Measurements from ENCODE around the gene SYT1.
A peak's percentile ranks its signal among the peaks of the same experiment; 100 is the strongest.

SYT1 gene

DNA sequence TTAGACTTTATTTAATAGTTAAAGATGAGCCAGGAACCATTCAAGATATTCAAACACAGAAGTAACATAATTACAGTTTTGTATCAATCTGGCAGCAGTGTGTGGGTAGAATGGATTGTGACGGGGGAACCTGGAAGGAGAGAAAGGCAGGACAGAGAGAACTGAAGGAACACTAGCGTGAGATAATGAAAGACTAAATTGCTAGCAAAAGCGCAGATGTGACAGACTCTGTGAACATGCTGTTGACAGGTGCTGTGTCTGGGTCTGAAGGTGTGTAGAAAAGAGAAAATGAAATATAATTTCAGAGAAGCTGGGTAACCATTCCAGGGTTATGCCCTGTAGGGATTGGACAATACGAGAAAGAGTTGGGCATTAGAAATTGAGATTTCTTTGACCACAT is 372.3 kb downstream of the SYT1 start:
- no peak for DNase-seq

DNA sequence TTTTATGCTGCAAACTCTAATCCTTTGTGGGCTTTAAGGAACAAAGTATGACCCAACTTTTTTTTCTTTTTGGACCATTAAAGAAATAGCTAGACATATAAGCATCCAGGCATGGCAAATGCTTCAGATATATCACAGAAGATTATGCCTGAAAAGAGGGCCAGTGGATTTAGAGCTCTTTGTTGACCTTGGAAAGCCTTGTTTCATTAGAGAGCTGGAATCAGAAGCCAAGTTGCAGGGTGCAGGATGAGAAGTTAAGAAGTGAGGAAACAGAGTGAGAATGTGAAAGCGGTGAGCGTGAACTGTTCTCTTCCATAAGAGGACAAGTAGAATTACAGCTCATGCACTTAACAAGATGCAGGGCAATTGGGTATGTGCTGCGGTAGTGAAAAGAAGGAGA is 373.7 kb downstream of the SYT1 start:
- DNase-seq: no peak

DNA sequence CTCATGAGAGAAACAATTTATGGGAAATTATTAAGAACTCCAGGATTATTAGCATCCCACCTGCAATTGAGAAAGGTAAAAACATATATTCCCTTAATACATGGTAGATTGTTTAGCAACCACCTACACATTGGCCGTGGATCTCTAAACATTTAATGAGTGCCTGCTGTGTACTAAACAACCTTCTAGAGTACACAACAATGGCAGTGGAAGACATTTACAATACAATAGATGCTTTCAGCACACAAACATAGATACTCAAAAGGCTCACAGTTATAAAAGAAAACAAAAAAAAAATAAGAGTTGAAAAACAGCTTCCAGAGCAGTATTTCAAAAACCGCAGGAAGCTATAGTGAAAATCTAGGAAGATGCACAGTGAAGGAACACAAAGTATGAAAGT is 382.9 kb downstream of the SYT1 start:
- no peak for DNase-seq

DNA sequence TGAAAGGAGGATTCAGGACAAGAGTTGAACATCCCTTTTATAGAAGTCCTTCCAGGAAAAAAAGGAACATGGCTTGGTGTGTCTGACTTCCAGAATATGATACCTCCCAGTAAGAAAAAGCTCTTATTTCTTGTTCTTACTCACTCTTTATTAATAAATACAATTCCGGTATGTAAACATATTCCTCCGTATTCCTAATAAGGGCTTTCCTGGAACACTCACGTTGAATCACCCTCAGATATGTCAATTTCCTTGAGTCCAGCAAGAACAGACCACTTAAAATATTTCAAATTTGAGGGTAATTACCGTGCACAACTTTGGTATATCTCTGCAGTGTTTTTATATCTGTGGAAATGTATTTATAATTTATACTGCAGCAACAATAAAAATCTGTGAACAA is 385.6 kb downstream of the SYT1 start:
- DNase-seq: no peak

- DNase-seq: peak; percentile 43
These were observed 386.6 kb downstream of the SYT1 start for GRCh38 chr12:79250960-79251755.

DNA sequence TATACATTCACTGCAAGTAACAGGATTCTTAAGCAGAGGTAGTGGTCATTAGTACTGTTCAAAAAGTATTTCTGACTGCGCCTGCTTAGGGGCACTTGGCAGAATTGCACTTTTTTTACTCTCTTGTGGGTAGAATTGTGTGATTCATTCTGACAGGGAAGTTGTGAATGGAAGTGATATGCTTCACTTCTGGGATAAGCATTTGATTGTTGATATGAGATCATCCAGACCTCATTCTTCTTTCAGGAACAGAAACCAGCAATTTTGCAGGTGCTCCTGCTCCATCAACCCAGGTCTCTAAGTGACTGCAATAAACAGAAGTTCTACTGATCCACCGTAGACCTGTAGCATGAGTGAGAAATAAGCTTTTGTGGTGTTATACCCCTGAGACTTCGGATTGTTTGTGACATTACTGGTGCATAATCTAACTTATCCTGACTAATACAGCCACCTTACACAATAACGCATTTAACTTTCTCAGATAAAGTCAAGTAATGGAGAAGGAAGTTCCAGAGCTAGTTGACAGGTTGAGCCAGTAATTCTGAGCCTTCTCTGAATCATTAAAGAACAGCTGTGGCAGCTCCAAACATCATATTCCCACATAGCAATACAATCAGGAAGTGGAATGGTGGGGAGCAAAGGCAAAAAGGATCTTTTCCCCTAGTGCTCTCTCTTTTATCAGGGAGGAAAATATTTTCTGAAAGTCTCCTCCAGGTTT is 387.9 kb downstream of the SYT1 start:
- peak; percentile 89 for DNase-seq

DNA sequence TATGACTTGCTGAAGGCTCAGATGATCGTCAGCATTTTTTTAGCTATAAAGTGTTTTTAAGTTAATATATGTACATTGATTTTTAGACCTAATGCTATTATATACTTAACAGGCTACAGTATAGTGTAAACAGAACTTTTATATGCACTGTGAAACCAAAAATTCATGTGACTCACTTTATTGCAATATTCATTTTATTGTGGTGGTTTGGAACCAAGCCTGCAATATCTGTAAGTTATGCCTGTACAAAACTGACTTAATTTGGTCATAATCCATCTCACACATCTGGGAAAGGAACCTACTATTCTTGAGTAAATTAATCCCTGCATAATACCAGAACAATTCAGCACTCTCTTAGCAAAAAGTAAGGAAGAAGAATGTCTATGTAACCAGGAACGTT is 390.7 kb downstream of the SYT1 start:
- DNase-seq: no peak

- no peak for DNase-seq
These were observed 396.3 kb downstream of the SYT1 start for GRCh38 chr12:79260923-79261322.

DNA sequence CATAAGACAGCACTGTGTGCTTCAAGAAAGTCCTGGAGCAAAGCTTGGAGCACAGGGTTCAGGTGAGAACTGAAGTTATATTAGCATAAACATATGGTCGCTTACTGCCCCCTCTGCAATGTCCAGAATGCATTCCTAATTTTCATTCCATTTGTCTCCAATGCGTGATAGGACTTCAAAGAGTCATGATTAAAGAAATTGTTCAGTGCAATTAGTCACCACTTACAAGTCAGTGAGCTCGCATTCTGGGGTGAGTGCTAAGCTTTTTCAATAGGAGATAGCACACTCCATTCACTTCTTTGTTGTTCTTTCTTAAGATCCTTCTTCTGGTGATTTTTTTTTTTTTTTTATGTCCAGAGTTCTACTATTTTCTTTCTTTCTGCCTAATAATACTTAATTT is 398.4 kb downstream of the SYT1 start:
- DNase-seq: no peak

GRCh38 chr12:79266343-79267144 is 402.0 kb downstream of the SYT1 start:
- DNase-seq: no peak

- no peak for DNase-seq
These were observed 403.0 kb downstream of the SYT1 start for GRCh38 chr12:79267580-79267979.

DNA sequence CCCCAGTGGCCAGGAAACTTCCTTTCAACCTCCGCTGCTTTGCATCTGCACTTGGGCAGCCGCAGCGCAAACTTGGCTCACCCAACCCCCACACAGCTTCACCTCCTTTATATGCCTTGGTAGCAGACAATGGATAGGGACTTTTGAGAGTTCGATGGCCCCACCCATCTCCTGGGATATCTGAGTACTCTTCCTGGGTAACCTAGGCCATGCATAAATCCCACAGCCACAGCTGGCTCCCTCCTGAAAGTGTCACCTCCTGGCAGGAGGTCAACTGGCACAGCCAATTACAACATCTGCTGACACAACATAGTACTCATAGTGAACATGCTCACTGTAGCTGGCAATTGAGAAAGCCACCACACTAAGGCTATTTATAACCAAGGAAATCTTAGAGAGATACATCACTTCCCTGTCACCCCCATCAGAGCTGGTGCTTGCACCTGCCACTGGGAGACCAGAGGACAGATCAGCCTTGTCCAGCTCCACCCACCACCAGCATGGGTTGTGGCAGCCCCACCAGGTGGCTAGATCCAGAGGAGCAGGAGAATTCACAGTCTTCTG is 410.0 kb downstream of the SYT1 start:
- no peak for DNase-seq

- DNase-seq: peak; percentile 73
These were observed 411.1 kb downstream of the SYT1 start for GRCh38 chr12:79275631-79276030.

DNA sequence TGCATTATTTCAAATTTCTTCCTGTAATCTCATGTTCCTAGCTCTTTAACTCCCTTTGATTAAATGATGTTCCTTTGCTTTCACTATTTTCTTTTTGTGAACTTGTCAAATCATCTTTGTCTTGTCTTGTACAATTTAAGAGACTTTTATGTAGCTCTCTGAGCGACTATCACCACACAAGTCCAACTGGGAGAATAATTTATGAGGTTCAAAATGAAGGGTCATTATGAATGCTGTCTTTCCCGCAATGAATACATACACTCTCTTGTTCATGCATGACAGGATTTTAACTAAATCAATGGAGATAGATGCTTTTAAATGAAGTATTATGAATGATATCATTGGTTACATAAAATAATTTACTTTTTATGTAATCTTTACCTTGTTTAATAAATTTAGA is 418.8 kb downstream of the SYT1 start:
- no peak for DNase-seq

DNA sequence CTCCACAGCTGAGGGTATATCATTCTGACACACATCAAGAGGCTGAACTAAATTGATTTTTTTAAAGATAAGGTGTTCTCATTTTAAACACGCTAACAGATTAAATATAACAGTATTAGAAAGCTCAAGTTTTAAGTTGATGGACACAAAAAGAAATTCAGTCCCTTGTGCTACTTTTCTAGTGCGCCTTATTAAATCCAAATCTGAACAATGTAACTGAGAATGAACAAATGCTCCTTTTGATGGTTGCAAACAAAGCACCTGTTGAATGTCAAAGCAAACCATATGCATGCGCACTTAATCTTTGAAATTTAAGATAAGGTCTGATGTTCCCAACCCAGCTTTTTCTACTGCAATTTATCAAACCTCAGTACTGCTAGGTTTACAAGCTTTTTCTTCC is 424.3 kb downstream of the SYT1 start:
- DNase-seq: no peak

DNA sequence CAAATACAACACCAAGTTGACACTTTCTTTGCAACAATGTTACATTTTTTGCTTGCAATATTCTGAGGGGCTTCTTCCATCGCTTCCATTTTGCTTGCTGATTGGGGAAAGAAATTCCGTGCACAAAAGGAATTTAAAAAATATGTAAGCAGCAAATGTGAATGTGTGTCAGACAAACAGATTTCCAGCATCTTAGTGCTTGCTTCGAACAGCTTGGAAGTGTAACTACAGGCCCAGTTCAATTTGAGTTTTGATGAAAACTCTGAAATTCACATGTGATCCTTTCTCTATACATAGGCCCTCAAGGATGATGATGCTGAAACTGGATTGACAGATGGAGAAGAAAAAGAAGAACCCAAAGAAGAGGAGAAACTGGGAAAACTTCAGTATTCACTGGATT is 427.1 kb downstream of the SYT1 start:
- DNase-seq: no peak

- no peak for DNase-seq
These were observed 430.0 kb downstream of the SYT1 start for GRCh38 chr12:79294590-79294989.

DNA sequence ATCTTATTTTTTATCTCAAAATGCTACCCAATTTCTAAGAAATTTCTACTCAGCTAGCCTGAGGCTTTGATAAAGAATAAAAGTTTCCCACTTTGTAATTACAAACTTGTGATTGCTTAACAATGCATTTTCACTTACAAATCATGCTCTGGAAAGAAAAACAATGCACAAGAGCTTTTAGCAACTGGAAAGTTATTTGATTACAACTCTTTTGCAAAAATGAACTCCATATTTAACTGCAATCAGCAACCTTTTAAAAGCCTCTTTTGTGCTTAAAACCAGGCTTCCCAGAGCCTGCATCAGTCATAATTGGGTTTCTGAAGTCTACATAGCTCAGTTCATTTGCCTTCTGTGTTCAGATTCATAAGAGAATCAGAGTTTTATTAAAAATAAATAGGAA is 431.0 kb downstream of the SYT1 start:
- DNase-seq: no peak

- DNase-seq: no peak
These were observed 431.6 kb downstream of the SYT1 start for GRCh38 chr12:79296133-79296532.

- no peak for DNase-seq
These were observed 432.3 kb downstream of the SYT1 start for GRCh38 chr12:79296871-79297270.

DNA sequence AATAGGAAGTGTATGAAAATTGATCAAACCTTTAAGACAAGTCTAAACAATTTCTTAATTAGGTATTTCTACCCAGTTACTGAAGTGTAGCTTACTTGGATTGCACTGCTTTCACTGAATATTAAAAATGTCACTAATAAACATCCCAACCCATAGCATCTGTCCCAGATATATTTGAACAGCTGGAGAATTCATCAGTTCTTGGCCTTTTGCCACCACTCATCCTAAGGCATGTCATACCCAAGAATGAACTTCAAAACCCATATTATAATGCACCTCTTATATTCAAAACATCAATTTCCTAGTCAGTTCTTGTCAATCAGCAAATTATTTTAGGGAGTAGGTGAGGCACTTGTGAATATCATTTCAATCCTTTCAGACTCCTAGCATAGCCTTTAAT is 433.9 kb downstream of the SYT1 start:
- DNase-seq: no peak

GRCh38 chr12:79299447-79300198 is 435.0 kb downstream of the SYT1 start:
- no peak for DNase-seq

DNA sequence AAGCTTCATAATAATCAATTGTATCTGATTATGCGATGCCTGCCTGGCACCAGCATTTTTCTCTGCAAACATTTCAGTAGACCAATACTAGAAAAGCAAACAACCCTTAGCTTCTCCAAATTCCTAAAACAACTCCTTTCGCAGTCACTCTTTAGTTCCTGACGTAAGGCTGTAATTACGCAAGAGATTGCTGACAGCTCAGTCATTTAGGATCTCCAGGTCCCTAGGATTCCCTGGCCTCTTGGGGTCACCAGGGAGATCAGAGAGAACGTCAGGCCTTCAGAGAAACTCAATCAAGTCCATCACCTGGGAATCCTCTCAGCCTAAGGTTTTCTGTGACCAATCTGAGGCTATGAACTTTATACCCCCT is 435.6 kb downstream of the SYT1 start:
- DNase-seq: peak; percentile 48
